Fibroblast of the aortic adventitia (primary cell): Measurements from ENCODE around the gene TMEM231. TPM values are rescaled to one million over a fixed set of nuclear protein-coding genes. Genes with fewer than 3 reads are reported as not detected.
"Not testable (repeated sequence)": the region's sequence is repeated elsewhere in the genome, so short reads cannot be mapped to it uniquely, and the experiment has no call there.

Experiments
- DNase-seq: peaks from one replicate; pipeline ENCODE4 v3.0.0-alpha.2; 2010; ENCODE audit warnings: low read depth
- H3K4me3 ChIP-seq: 2 replicates; pipeline ENCODE4 v1.5.1; 2011; ENCODE audit warnings: low read depth, mild to moderate bottlenecking, control low read depth, low read length, moderate library complexity
- CTCF ChIP-seq: IDR thresholded peaks from 2 replicates; pipeline ENCODE4 v1.5.1; 2011; ENCODE audit warnings: mild to moderate bottlenecking, low read length, control low read depth, inconsistent platforms; ENCODE audit not compliant: insufficient read depth
- total RNA-seq: library from RNA; depleted of rRNA; stranded (reverse); fragments of >200 nt; gene quantifications from 2 replicates; pipeline ENCODE4 v1.2.3, GENCODE V29; 2012; ENCODE audit warnings: low replicate concordance

Gene TMEM231
- total RNA-seq: 6.4 and 13.9 TPM in 2 replicates

DNA sequence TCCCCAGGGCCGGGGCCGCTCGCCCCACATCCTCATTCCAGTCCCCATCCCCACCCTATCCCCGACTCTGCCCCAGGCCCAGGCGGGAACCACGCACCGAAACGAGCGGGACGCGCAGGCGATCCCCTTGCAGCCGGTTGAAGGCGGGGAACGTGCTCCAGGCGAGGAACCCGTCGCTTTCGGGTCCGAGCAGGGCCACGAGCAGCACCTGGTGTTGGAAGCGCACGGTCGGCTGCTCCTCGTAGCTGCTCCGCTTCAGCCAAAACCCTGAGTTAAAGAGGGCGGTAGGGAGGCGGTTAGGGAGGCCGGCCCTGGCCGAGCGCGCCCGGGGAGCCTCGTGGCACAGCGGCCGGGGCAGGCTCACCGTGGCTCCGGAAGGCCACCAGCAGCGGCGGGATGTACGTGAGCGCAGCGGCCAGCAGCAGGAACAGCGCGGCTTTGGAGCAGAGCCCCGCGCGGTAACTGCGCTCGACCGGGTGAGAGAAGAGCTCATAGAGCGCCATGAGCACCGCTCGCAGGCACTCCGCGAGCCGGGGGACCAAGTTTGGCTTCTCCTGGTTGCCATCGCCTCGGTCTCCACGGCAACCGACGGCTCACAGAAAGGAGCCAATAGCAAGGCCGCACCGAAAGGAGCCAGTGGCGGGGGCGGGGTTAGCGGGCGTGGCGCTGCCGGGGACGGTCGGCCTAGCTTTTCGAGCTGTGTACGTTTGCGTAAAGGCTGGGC is at the start of gene TMEM231:
TMEM231 (minus strand) TSS at position 546 of the 724 bp plus-strand sequence; CDS start at position 503, 43 bp downstream.
- peak; percentile 89 for DNase-seq
- H3K4me3 ChIP-seq: peak within 1 kb of the TSS; percentile 81
- TF ChIP-seq CTCF: no peak

- no peak overlapping the region for H3K4me3 ChIP-seq
- DNase-seq: no peak
- TF ChIP-seq CTCF: no peak
Measured at GRCh38 chr16:75603241-75603640, 47.2 kb upstream of the TMEM231 start.

- peak; percentile 27 for DNase-seq
- H3K4me3 ChIP-seq: no peak overlapping the region
- TF ChIP-seq CTCF: no peak
Measured at GRCh38 chr16:75599452-75600277, 43.6 kb upstream of the TMEM231 start.

GRCh38 chr16:75593825-75594820 is 38.1 kb upstream of the TMEM231 start:
- peak; percentile 47 for DNase-seq
- no peak overlapping the region for H3K4me3 ChIP-seq
- no peak for TF ChIP-seq CTCF

DNA sequence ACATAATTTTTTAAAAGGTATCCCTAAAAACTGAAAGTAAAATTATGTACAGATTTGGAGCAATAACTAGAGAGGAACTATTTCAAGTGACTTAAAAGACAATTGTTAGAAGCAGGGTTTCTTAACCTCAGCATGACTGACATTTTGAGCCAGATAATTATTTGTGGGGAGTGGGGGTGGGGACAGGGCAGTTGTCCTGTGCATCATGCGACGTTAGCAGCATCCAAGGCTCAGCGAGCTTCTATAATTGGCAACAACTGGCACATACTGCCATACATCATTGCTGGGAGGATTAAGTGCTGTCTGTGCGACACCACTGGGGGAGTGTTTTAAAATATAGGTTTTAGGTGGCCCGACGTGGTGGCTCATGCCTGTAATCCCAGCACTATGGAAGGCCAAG is 37.3 kb upstream of the TMEM231 start:
- no peak for DNase-seq
- no peak for TF ChIP-seq CTCF
- no peak overlapping the region for H3K4me3 ChIP-seq

- DNase-seq: peak; percentile 51
- not testable (repeated sequence) for H3K4me3 ChIP-seq
Measured at GRCh38 chr16:75591927-75592326, 35.9 kb upstream of the TMEM231 start.
